HG03442 (cell line): ENCODE measurements around the gene CASKIN2.
"Not testable (repeated sequence)": the region's sequence is repeated elsewhere in the genome, so short reads cannot be mapped to it uniquely, and the experiment has no call there.

Experiments used
- ATAC-seq: cut with Tn5 transposase; IDR thresholded peaks from one replicate; pipeline ENCODE4 v1.9.1; 2021; ENCODE audit warnings: mild to moderate bottlenecking, moderate library complexity; ENCODE audit not compliant: unreplicated experiment

The CASKIN2 gene

DNA sequence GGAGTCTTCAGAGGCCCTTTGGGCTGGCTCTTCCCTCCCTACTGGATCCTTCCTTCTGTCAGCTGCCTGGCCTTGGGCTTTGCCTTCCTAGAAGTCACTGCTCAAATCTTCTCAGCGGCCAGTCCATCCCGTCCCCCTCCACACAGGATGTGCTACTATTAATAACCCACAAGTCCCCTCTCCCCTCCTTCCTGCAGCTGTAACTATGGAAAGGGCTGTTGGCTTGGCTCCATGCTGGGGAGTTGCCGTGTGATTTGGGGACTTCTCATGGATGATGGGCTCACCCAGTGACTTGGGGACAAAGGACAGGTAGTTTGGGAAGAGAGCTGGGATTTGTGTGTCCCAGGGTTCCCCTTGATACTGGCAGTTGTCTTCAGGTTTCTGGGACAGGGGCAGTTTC, 39.5 kb downstream of the CASKIN2 start:
- ATAC-seq = no peak

- no peak for ATAC-seq
Observed at GRCh38 chr17:75475144-75475835, 40.0 kb downstream of the CASKIN2 start.

- ATAC-seq = no peak
Observed at GRCh38 chr17:75474736-75475135, 40.6 kb downstream of the CASKIN2 start.

DNA sequence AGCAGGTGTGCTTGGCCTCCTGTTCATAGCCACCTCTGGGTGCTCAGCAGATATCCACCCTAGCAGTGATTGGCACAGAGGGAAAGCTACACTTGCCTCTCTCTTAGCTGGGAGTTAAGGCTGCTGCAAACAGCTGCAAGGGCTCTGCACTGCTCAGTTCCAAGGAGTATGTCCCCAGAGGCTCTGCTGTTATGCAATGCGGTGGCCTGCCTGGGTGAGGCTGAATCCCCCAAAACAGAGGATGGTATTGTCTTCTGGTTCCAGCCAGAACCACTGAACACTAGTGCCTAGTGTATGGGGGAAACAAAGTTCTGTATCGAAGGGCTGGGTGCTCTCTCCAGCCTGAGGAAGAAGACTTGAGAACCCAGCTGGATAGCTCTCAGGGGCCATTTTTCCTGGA, 42.1 kb downstream of the CASKIN2 start:
- ATAC-seq = no peak

- ATAC-seq = no peak
Observed at GRCh38 chr17:75472119-75472518, 43.2 kb downstream of the CASKIN2 start.

DNA sequence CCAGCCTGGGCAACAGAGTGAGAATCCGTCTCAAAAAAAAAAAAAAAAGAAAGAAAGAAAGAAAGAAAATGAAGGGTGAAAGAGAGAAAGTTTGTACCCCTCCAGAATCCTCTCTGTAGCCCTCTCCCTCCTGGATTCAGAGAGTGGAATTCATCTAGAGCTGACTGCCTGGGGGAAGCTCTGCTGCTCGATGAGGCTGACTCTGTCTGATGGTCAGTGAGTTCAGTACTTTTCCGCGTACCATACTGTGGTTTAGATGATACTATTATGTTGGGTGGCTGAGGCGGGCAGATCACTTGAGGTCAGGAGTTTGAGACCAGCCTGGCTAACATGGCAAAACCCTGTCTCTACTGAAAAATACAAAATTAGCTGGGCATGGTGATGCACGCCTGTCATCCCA, 44.1 kb downstream of the CASKIN2 start:
- no peak for ATAC-seq

GRCh38 chr17:75468779-75469373, 46.5 kb downstream of the CASKIN2 start:
- ATAC-seq = no peak

- ATAC-seq = no peak
Observed at GRCh38 chr17:75468291-75468754, 47.0 kb downstream of the CASKIN2 start.

- ATAC-seq = no peak
Observed at GRCh38 chr17:75465039-75465438, 50.3 kb downstream of the CASKIN2 start.

- ATAC-seq = no peak
Observed at GRCh38 chr17:75463603-75464002, 51.7 kb downstream of the CASKIN2 start.

DNA sequence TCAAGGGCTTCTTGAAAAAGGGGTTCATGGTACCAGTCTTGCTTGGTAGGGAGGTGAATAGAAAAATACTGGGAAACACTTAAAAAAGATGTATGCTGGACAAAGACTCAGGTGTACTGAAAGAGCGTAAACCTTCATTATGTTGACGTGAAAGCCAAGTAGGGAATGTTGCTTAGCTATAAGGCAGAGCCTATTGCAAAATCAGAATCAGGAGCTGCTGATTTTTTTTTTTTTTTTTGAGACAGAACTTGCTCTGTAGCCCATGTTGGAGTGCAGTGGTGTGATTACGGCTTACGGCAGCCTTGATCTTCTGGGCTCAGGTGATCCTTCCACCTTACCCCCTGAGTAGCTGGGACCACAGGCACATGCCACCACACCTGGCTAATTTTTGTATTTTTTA, 55.0 kb downstream of the CASKIN2 start:
- no peak for ATAC-seq

- no peak for ATAC-seq
Observed at GRCh38 chr17:75459590-75460267, 55.6 kb downstream of the CASKIN2 start.

DNA sequence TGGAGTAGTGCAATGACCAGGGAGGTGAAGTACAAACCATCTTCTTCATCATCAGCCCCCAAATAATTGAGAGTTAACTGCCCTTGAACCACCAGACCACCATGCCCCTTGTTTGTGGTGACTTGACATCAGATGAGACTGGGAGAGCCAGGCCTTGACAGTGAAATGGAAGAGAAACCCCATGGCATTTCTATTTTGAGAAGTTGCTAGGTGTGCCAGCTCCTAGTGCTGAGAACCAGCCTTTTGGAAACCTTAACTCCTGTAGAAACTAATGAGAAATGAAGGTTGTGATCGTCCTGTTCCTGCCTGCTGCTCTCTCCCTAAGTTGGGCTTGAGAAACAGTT, 56.1 kb downstream of the CASKIN2 start:
- ATAC-seq = no peak

GRCh38 chr17:75457047-75457654, 58.2 kb downstream of the CASKIN2 start:
- ATAC-seq = no peak

DNA sequence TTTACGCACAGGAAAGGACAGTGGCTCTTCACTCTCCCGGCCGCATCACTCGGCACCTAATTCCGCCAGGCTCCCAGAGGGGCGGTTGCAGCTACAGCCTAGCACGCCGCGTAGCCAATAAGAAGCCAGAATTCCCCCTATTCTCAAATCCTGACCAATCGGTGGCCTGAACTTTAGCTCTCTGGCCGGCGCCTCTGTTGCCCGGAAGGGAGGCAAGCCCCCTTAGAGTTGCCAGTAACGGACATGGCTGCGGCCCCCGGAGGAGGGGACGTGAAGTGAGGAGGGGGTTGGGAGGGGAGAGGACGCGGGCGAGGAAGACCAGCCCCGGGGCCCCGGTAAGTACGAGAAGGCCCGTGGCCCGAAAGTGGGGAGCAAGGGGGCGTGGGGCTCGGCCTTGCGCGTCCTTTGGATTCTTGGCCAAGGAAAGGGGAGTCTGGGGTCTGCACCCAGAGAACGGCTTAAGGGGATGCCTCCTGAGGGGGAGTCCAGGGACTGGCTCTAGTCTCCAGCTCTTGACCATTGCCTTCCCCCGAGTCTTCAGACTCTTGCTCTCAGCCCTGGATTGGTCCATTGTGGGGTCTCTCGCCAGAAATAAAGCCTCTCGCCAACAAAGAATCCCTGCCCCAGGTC, 58.8 kb downstream of the CASKIN2 start, which contains the start of gene TMEM94:
TSS of gene TMEM94 (plus strand) at position 219 of the 630 bp plus-strand sequence. CDS start 15,271 bp downstream, outside the sequence.
- peak; percentile 88 for ATAC-seq

- no peak for ATAC-seq
Observed at GRCh38 chr17:75456039-75456416, 59.3 kb downstream of the CASKIN2 start.

- not testable (repeated sequence) for ATAC-seq
Observed at GRCh38 chr17:75454672-75455071, 60.7 kb downstream of the CASKIN2 start.

GRCh38 chr17:75454193-75454592, 61.1 kb downstream of the CASKIN2 start:
- no peak for ATAC-seq

DNA sequence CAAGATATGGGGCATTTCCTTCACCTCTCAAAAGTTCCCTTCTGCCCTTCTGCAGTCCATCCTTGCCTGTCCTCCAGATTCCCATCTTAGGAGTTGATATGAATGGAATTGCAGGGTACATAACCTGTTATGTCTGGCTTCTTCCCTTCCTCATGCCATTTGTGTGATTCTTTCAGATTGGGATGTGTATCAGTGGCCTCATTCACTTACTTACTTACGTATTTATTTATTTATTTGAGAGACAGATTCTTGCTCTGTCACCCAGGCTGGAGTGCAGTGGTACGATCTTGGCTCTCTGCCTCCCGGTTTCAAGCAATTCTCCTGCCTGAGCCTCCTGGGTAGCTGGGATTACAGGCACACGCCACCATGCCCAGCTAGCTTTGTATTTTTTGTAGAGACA, 65.1 kb downstream of the CASKIN2 start:
- ATAC-seq = no peak
